Esophagus muscularis mucosa (tissue), 4 donors: ENCODE data around the gene PLCXD3. TPM values are rescaled to one million over a fixed set of nuclear protein-coding genes. Genes with fewer than 3 reads are reported as not detected.

Experiments used
- DNase-seq: peaks from one replicate; pipeline ENCODE4 v3.0.0-alpha.2; 2017; ENCODE audit errors: extremely low spot score
- H3K27ac ChIP-seq, 4 donors: fragments of 200-600 bp; sonication (generic); replicated peaks in 1 of 4; 1 replicate in 3 of 4; 2 replicates in 1 of 4; pipeline ENCODE4 v1.5.1; 2016 to 2019; ENCODE audit warnings: mild to moderate bottlenecking in 1 of 4
- H3K27me3 ChIP-seq, 4 donors: fragments of 200-600 bp; sonication (generic); one replicate each; pipeline versions ENCODE4 v1.5.1 to v1.6.0; 2016 to 2019
- H3K36me3 ChIP-seq, 4 donors: fragments of 200-600 bp; sonication (generic); one replicate each; pipeline ENCODE4 v1.5.1; 2016 to 2019
- H3K4me1 ChIP-seq, 4 donors: fragments of 200-600 bp; sonication (generic); one replicate each; pipeline ENCODE4 v1.5.1; 2016 to 2019
- H3K4me3 ChIP-seq, 4 donors: fragments of 200-600 bp; sonication (generic); 1 replicate in 2 of 4; 2 replicates in 2 of 4; pipeline ENCODE4 v1.5.1; 2016 to 2019; ENCODE audit warnings: mild to moderate bottlenecking in 4 of 4, moderate library complexity in 1 of 4
- H3K9me3 ChIP-seq, 4 donors: fragments of 200-600 bp; sonication (generic); 1 replicate in 3 of 4; 2 replicates in 1 of 4; pipeline ENCODE4 v1.5.1; 2016 to 2019
- CTCF ChIP-seq, 3 experiments: fragments of 200-600 bp in 2 of 3; fragments of 450-650 bp in 1 of 3; sonication (generic) in 2 of 3; IDR thresholded peaks; one replicate each; pipeline ENCODE4 v1.5.1; 2017 to 2019; ENCODE audit warnings: antibody characterized with exemption in 3 of 3, mild to moderate bottlenecking in 2 of 3, moderate library complexity in 1 of 3
- EP300 ChIP-seq: sonication (generic); formaldehyde crosslinking; IDR thresholded peaks from one replicate; pipeline ENCODE4 v1.6.1; 2017; ENCODE audit warnings: antibody characterized with exemption
- POLR2A ChIP-seq: fragments of 450-650 bp; IDR thresholded peaks from one replicate; pipeline ENCODE4 v1.6.1; 2017; ENCODE audit warnings: antibody characterized with exemption, moderate library complexity, mild to moderate bottlenecking, low read depth
- POLR2AphosphoS5 ChIP-seq, 2 donors: sonication (generic); formaldehyde crosslinking; IDR thresholded peaks; one replicate each; pipeline ENCODE4 v1.6.1; 2017; ENCODE audit warnings: antibody characterized with exemption in 2 of 2
- WGBS: methylation state at CpG from one replicate; pipeline ENCODE4 v1.1.5; 2018; 5-methylcytosine and 5-hydroxymethylcytosine counted together
- intact Hi-C: fragments of 100-400 bp; cut with DNase I; formaldehyde crosslinking; loops from one replicate; pipeline ENCODE4 v1.15.1; 2023
- total RNA-seq, 4 donors: library from RNA; depleted of rRNA; stranded (reverse); fragments of >200 nt; gene quantifications; one replicate each; pipeline versions ENCODE4 v1.1.0 to v1.2.1, GENCODE V29; 2016

The PLCXD3 gene
- total RNA-seq, 4 donors from 2014 or later, result 1.1 to 3.0 (median 2.0) TPM

GRCh38 chr5:41370482-41370881 lies 139.9 kb downstream of the PLCXD3 start:
- WGBS, result 39% methylated on average over 4 of the region's 4 CpGs
- Histone ChIP-seq H3K4me3 (no peak overlapping the region), H3K9me3 (no peaks in the 10 kb centered on the region), H3K27ac (no peak overlapping the region), H3K27me3 (no peaks in the 10 kb centered on the region), H3K36me3 (no peaks in the 10 kb centered on the region), H3K4me1 (peaks cover 0 to 17% (median 0%) of the 10 kb centered on the region in 4 donors)
- TF ChIP-seq POLR2A, result no peak
- no peak for TF ChIP-seq EP300
- TF ChIP-seq POLR2AphosphoS5 (IDR thresholded peaks at IDR 0.05), result no peak
- TF ChIP-seq CTCF (IDR thresholded peaks at IDR 0.05), result no peak
- no peak for DNase-seq
- intact Hi-C loops, result no loop called here

- TF ChIP-seq POLR2A (no peak), POLR2AphosphoS5 (IDR thresholded peaks at IDR 0.05) (no peak), EP300 (no peak)
- WGBS, result 70% methylated on average over 2 of the region's 2 CpGs
Observed at GRCh38 chr5:41369799-41370198, 140.6 kb downstream of the PLCXD3 start.

GRCh38 chr5:41368158-41368557 lies 142.2 kb downstream of the PLCXD3 start:
- no peak for TF ChIP-seq EP300
- no peak for TF ChIP-seq POLR2A
- no peak for TF ChIP-seq POLR2AphosphoS5 (IDR thresholded peaks at IDR 0.05)
- TF ChIP-seq CTCF (IDR thresholded peaks at IDR 0.05), result no peak
- Histone ChIP-seq H3K36me3 (no peaks in the 10 kb centered on the region), H3K9me3 (no peaks in the 10 kb centered on the region), H3K4me3 (no peak overlapping the region), H3K27me3 (no peaks in the 10 kb centered on the region), H3K4me1 (peaks cover 0 to 17% (median 0%) of the 10 kb centered on the region in 4 donors), H3K27ac (no peak overlapping the region)
- DNase-seq, result no peak
- intact Hi-C loops, result no loop called here
- 95% methylated on average over 2 of the region's 2 CpGs for WGBS

More at GRCh38 chr5:41369799-41370198, 140.6 kb downstream of the PLCXD3 start:
- DNase-seq, result no peak
- H3K36me3 ChIP-seq, result no peaks in the 10 kb centered on the region
- no peak overlapping the region for H3K27ac ChIP-seq
- no peaks in the 10 kb centered on the region for H3K27me3 ChIP-seq
- intact Hi-C loops, result no loop called here
- H3K4me3 ChIP-seq, result no peak overlapping the region
- H3K4me1 ChIP-seq, result peaks cover 0 to 17% (median 0%) of the 10 kb centered on the region in 4 donors
- no peaks in the 10 kb centered on the region for H3K9me3 ChIP-seq

GRCh38 chr5:41365369-41365768 lies 145.0 kb downstream of the PLCXD3 start:
- WGBS, result 41% methylated on average over 1 of the region's 1 CpG
- DNase-seq, result no peak
- no peak for TF ChIP-seq POLR2A
- no peak for TF ChIP-seq CTCF (IDR thresholded peaks at IDR 0.05)
- no peak for TF ChIP-seq POLR2AphosphoS5 (IDR thresholded peaks at IDR 0.05)
- no peak for TF ChIP-seq EP300
- H3K27ac ChIP-seq, result no peak overlapping the region
- no peaks in the 10 kb centered on the region for H3K36me3 ChIP-seq
- H3K4me3 ChIP-seq, result no peak overlapping the region
- H3K9me3 ChIP-seq, result no peaks in the 10 kb centered on the region
- H3K27me3 ChIP-seq, result no peaks in the 10 kb centered on the region
- H3K4me1 ChIP-seq, result peaks cover 0 to 4% (median 0%) of the 10 kb centered on the region in 4 donors
- intact Hi-C loops, result no loop called here

GRCh38 chr5:41364346-41364745 lies 146.1 kb downstream of the PLCXD3 start:
- Histone ChIP-seq H3K4me3 (no peak overlapping the region), H3K4me1 (no peaks in the 10 kb centered on the region), H3K27ac (no peak overlapping the region), H3K9me3 (no peaks in the 10 kb centered on the region), H3K36me3 (no peaks in the 10 kb centered on the region), H3K27me3 (no peaks in the 10 kb centered on the region)
- TF ChIP-seq CTCF (IDR thresholded peaks at IDR 0.05) (no peak), POLR2AphosphoS5 (IDR thresholded peaks at IDR 0.05) (no peak), POLR2A (no peak), EP300 (no peak)
- intact Hi-C loops, result no loop called here
- WGBS, result 61% methylated on average over 1 of the region's 1 CpG
- no peak for DNase-seq
